GM19438 (cell line): ENCODE data around the gene GAP43.

ENCODE experiments used
- ATAC-seq: cut with Tn5 transposase; IDR thresholded peaks from one replicate; pipeline ENCODE4 v1.9.1; 2021; ENCODE audit warnings: low read depth; ENCODE audit not compliant: unreplicated experiment

Gene GAP43

DNA sequence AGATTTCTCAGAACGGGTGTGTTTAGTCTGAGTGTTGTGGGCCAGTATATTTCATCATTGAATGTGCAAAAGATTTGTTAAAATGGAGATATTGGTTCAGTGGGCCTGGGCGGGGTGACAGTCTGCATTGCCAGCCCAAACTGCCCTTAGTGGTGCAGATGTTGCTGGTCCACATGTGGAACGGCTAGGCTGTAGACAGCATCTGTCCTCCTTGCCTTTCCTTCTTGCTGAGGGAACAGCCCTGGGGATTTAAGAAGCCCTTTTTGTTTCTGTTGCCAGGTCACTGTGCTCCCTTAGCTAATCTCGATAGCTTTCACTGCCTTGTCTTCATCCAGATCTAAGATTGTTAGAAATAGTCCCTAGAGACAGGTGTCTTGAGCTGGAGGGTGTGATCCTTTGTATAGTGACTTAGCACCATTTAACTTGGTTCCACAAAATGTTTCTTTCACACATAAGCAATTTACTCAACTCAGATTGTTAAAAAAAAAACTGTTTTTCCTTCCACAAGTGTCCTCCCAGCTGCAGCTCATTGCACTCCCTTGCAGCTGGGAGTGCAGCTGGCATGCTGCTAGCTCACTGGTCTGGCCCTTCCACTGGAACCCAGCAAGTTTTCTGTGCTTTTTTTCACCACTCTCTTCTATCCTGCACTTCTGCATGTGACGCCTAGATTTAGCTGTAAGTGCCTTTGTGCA is 37.5 kb downstream of the GAP43 start:
- no peak for ATAC-seq

DNA sequence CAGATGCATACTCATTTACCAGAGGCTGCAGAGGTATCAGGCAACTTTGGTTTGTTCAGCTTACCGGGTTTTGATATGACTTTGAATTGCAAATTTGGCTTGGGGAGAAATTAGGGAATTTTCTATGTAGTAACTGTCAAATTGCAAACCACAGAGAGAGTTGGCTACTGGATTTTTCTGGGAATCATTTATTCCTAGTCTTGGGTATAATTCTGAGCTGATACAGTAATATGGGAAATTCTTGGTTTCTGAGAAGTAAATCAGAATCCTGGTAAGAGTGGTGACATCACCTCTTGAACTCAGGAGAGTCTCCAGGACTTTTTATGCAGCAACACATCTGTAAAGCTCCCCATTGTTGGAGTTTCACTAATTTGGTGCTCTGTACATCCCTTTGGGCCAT is 39.0 kb downstream of the GAP43 start:
- ATAC-seq = no peak

DNA sequence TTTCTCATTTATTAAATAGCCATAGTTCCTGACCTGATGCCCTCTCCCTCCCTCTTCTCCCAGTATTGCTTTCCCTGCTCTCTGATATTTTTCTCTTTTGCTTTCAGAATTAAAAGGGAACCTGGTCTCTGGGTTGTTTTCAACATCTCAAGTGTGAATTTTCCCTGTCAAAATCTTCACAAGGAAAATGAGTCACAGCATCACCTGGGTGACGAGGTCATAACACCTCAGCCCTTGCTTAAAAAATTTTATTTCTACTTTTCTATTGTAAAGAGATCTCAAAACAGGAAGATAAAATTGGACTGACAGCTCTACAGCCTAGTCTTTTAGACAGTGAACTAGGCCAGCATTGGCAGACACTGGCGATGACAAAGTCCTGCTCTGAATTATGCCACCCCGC is 40.1 kb downstream of the GAP43 start:
- ATAC-seq = no peak

DNA sequence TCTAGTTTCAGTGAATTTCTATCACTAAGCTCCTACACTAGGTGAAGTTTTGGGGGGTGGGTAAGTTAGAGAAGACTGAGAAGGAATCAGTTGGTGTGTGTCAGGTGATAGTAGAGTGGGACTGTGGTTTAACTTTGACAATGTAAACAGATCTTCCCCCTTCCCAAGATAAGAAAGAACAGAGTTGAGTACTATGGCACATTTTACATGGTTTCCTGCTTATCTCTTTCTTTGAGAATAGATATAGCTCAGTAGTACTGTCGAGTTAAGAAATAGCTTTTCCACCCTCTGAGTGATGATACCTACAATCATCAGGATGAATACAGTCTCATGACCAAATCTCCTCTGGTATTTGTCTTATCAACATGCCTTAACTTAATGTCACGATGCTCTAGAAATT is 42.8 kb downstream of the GAP43 start:
- no peak for ATAC-seq

DNA sequence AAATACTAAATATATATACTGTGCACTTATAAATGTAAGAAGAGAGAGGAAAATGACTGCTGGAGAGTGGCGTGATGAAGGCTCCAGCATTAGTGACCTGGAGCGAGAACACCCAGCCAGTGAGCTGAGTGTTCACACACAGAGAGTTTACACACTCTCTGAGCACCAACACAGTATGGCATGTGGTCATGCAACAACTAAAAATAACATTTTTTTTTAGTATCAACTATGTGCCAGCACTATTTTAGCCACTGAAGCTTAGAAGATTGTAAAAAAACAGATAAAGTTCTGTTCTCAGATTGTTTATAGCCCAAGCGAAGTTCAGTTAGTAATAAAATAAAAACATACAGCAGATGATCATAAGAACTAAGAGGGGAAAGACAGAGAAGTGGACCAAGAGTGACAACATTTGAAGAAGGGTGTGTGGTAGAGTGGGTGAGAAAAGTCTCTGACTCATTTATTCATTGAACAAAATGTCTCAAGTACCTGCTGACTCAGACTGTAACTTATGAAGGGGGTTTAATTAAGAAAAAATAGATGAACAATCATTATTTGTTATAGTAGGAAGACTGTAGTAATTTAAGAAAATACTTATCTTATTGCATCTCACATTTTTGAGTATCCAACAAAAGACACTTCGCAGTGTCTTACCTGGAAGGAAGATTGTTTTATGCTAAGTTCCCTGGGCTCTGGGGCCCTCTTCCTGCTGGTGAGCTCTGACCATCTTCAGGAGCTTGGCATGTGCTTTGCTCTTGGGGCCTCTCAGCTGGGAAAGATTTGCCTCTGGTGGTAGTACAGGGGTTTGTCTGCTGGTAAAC is 43.8 kb downstream of the GAP43 start:
- no peak for ATAC-seq

DNA sequence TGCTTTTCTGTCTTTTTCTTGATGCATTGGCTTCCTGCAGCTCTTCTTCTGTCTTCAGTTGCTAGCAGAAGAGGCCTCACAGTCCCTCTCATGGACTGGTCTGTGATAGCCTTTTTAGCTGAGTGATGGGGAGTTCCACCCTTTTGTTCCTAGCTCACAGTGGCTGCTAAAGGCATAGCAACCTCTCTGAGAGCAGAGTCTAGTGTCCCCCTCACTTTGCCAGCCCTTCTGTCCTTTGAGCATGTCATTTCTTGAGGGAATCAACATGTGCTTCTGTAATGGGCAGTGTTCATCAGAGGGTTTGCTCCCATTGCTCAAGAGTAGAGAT is 44.4 kb downstream of the GAP43 start:
- ATAC-seq = no peak

DNA sequence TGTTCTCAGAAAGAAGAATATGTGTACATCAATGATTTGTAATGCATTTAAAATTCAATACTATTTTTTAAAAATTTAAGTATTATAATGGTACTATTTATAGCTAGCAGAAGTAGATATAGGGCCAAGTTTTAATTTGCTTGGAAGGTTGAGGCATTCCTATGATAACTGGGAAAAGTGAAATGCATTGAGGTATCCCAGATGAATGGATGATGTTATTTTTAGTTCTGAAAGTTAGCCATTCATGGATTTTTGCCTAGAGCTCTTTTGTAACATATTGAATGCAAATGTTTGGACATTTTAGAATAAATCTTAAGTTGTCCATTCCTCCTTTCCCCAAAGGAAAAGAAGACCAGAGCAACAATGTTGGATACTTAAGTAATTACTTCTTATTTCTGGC is 47.6 kb downstream of the GAP43 start:
- no peak for ATAC-seq

DNA sequence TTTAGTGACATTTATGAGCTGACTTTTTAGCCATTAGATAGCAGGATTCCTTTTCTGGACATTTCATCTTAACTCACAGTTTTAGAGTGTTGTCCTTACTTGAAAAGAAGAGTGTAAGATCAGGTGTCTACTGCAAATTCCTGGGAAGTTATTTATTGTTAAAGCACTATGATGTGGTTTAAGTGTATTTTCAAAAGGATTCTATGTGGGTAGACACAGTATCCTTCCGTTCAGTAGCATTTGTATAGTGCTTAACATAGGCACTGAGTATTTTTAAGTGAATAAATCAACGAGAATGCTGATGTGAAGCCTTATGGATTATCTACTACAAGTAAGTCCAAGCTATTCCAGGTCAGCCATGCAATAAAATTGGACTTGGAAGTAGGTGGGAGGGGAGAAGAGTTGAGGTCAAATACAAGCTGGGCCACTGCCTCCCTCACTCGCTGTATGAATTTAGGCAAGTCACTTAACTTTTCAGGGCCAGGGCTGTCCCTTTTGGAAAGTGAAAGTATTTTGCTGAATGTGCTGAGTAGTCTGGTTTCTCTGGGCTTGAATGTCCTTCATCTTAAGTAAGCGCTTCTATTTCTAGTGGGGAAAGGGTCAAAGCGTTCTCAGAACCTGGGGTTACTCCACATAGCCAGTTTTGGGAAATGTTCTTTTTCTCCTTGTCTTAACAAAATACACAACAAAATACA is 48.6 kb downstream of the GAP43 start:
- no peak for ATAC-seq

DNA sequence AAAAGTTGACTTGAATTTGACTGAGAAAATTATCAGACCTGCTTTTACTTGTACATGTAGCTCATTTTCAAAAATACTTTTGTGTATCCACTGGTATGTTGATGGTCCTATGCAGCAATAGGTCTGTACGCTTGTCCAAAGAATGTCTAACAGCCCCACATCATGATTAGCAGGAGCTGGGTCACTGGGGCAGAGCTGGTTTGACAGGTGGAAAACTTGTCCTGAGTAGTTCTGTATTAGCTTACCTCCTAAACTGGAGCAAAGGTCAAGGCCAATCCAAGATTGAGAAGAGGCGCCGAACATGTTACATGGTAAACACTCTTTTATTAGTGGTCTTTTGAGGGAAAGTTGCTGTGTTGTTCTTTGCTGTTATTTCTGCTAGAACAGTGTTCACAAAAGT is 50.6 kb downstream of the GAP43 start:
- no peak for ATAC-seq

DNA sequence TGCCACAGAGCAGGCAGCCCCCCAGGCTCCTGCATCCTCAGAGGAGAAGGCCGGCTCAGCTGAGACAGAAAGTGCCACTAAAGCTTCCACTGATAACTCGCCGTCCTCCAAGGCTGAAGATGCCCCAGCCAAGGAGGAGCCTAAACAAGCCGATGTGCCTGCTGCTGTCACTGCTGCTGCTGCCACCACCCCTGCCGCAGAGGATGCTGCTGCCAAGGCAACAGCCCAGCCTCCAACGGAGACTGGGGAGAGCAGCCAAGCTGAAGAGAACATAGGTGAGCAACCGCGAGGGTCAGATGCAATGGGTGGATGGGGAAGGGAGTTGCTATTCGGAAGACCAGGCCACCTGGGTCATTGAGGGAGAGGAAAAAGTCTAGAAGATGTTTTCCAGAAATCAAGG is 53.0 kb downstream of the GAP43 start:
- no peak for ATAC-seq

DNA sequence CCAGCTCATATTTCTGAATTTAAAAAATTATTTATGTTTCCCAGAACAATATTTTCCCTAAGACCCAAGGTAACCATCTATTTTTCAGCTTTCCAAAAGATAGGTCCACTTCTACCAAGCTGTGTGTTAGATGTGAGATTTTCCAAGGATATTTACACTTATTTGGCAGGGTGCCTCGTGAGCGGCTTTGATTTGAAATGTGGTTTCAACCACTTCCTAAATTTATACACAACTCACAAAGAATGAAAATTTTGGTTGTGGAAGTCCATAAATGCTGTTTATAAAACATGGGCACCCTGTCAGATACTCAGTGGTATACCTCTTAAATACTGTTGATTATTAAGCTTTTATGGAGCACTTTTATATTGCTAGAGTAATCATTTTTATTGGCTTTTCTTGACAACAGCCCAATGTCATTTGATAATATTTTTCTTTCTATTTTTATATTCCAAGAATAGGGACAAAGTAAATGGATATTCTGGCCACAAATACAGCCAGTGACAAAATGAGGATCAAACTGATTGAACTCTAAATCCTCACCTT is 57.6 kb downstream of the GAP43 start:
- no peak for ATAC-seq

DNA sequence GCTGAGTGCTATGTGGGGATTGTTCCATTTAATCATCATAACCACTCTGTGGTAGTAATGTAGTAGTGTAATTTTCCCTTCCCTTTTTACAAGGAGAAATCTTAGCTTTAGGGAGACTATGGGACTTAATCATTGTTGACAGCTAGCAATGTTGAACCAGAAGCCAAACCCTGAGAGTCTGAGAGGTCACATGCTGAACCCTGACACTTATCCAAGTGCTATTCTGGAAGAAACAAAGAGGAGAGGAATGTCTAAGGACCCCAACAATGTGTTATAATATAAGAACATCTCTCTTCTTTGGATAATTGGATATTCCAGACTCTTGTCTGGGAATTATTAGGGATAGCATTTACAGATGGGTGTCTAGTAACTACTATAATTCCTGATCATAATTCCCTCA is 58.4 kb downstream of the GAP43 start:
- no peak for ATAC-seq

DNA sequence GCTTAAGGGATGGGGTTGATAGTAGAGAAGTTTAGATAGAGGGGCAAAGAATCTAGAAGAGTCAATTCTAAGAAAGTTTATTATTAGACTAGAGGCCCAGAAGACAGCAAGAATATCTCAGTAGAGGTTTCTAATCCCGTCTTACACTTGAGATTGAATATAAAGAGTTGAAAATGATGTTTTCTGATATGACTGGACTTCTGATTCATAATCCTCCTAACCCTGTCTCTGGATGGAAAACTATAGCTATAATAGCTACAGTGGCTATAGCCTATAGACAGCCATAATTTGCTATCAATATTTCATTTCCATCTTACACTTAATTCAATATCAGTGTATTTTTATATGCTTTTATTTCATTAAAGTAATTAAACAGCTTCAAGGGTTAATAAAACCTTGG is 60.0 kb downstream of the GAP43 start:
- no peak for ATAC-seq

DNA sequence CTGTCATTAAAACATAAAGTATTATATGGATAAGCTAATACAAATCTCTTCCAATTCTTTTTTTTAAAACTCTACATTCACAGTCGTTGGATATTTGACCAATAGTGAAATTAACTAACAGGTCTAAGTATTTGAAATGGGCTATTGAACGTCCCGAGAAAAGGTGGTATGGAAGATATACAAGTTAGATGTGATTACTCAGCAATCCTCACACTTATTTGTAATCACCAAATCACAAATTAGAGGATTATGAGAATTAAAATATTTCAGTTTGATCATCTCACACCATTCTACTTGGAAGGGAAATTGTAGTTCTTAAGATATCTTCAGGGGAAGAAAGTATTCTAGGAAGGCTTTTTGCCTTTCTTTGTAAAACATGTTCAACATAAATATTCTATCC is 60.5 kb downstream of the GAP43 start:
- ATAC-seq = no peak

DNA sequence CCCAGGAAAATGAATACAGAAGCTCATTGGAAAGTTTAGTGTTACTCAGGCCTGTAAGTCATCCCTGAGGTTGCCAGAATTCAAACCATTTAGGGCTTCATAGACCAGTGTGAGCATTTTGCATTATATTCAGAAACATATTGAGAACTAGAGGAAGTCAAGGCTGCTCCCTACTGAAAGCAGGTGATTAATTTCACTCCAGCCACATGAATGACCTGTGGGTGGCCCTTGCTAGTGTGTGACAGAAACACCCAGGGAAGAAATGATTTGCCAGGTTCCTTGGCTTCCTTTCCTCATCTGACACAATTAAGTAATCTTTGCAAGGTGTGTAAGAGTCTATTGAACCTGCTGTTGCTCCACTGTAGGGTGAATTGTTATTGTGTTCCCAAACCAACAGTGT is 61.8 kb downstream of the GAP43 start:
- peak; percentile 54 for ATAC-seq

DNA sequence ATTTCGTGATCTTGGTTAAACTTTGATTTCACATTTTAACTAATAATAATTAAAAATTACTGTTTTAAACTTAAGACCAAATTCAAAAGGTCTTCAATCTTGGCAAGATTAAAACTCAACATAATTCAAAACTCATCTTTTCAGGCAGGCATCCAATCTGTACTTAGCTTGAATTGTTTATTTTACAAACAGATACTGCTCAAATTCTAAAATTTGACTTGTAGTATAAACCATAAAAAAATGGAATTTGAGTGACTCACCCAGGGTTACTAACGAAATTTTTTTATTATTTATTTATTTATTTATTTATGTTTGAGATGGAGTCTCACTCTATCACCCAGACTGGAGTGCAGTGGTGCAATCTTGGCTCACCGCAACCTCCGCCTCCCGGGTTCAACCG is 64.4 kb downstream of the GAP43 start:
- no peak for ATAC-seq

DNA sequence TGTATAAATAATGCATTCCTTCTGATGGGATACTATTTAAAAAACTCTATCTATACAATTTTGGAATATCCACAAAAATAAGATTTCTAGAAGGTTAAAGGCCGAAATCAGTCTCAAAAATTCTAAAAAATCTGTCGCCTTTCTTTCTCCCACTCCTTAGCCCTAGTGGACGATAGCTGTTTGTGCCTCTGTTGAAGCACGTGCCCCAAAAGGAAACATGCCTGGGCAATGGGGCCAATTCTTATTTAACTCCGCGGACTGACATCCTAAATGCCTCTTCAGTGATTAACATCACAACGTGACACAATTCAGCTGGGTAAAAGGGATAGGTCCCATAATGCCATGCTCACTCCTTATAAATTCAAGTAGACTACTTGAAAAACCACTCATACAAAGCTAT is 65.1 kb downstream of the GAP43 start:
- ATAC-seq = no peak

DNA sequence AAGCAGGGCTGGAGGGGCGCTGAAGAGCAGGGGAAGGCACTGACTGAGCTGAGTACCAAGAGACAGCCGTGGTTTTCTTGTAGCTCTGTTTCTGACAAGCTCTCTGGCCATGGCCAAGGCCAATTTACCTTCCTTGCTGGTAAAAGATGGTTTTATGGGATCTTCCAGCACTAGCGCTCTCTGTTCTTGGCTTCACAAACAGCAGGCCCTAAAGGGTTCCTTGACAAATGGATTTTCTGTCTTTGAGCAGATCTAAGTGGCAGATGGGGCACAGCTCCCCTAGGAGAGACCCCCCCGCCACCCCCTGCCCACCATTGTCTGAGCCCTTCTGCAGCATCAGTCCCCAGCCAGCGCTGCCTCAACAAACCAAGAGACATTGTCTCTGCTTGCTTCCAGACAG is 66.6 kb downstream of the GAP43 start:
- no peak for ATAC-seq

DNA sequence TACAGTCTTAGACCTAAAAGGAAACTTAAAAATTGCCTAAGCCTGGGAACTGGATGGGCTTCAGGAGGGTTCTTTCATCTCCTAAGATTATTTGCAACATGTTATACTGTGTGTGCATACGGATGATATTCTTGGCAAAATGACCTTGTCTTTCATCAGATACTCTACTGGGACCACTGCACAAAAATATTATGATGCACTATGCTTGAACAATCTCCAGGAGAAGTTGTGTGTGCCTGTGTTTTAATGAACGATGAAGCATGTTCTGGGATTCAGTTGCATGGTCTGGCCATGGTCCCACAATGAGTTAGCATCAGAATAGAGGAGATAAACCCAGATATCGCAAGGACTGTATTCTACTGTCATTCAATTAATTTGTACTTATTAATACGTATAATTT is 68.7 kb downstream of the GAP43 start:
- ATAC-seq = no peak

DNA sequence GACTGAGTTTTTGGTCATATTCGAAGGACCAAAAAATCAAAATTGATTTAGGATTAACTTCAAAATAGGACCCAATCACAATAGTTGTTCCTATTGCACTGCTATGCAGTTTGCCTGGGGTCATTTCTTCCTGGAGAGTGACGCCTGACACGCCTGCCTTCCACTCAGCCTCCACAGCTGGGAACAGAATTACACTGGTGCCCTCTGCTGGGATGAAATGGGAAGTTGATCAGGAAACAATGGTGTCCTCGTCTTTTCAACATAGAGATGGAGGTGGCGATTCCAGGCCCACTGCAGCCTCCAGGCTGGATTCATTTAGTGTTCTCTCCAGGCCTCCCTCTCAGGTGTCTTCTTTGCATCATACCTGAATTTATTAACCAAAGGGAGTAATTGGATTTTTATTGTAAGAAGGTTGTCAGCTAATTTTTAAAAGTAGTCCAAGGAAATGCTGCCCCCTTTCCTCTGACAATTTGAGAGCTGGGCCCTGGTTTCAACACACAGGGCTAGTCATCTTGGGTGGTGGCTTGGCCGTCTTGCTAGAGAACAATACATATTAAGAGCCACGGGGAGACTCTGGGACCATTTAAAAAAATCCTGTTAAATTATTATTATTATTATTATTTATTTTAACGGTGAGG is 69.7 kb downstream of the GAP43 start:
- peak; percentile 73 for ATAC-seq

DNA sequence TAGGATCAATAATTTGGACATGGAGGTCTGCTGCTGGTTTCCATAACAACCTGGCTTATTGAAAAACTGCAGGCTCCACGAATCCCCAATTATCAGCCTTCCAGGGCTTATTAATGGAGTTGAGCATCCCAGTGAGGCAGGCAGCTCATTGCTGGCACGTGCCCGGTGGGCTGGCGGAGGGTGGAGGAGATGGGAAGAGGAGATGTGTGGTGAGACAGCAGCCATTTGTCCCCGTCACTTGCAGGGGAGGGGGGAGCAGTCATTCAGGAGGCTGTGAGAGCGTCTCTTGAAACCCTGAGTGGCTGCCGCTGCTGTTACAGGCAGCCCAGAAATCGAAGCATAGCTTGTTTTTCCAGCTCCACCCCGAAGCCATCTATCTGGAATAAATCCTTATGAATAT is 70.6 kb downstream of the GAP43 start:
- no peak for ATAC-seq
